ENCODE measurements around the gene CCDC102A.

CCDC102A gene

GRCh38 chr16:57522960-57523359 is 13.4 kb downstream of the CCDC102A start:
- DNase-seq (ENCODE audit: extremely low read depth in 1 of 2, low read depth in 1 of 2), result no peak

- DNase-seq (ENCODE audit: extremely low read depth in 1 of 2, low read depth in 1 of 2), result peak; percentile 53 to 70
These were observed 16.5 kb downstream of the CCDC102A start for GRCh38 chr16:57519796-57520360.

- no peak for DNase-seq (ENCODE audit: extremely low read depth in 1 of 2, low read depth in 1 of 2)
These were observed 17.4 kb downstream of the CCDC102A start for GRCh38 chr16:57518922-57519321.

- no peak for DNase-seq (ENCODE audit: extremely low read depth in 1 of 2, low read depth in 1 of 2)
These were observed 17.9 kb downstream of the CCDC102A start for GRCh38 chr16:57518520-57518919.

GRCh38 chr16:57517397-57518367 is 18.7 kb downstream of the CCDC102A start:
- DNase-seq (ENCODE audit: extremely low read depth in 1 of 2, low read depth in 1 of 2), result no peak

GRCh38 chr16:57516773-57517172 is 19.6 kb downstream of the CCDC102A start:
- no peak for DNase-seq (ENCODE audit: extremely low read depth in 1 of 2, low read depth in 1 of 2)

- no peak for DNase-seq (ENCODE audit: extremely low read depth in 1 of 2, low read depth in 1 of 2)
These were observed 20.1 kb downstream of the CCDC102A start for GRCh38 chr16:57516176-57516725.

- no peak for DNase-seq (ENCODE audit: extremely low read depth in 1 of 2, low read depth in 1 of 2)
These were observed 21.4 kb downstream of the CCDC102A start for GRCh38 chr16:57514791-57515600.

GRCh38 chr16:57514371-57514770 is 22.0 kb downstream of the CCDC102A start:
- DNase-seq (ENCODE audit: extremely low read depth in 1 of 2, low read depth in 1 of 2), result no peak

- no peak for DNase-seq (ENCODE audit: extremely low read depth in 1 of 2, low read depth in 1 of 2)
These were observed 22.8 kb downstream of the CCDC102A start for GRCh38 chr16:57513371-57514102.

- DNase-seq (ENCODE audit: extremely low read depth in 1 of 2, low read depth in 1 of 2), result no peak
These were observed 23.9 kb downstream of the CCDC102A start for GRCh38 chr16:57512296-57513001.

GRCh38 chr16:57510016-57510871 is 26.1 kb downstream of the CCDC102A start:
- no peak for DNase-seq (ENCODE audit: extremely low read depth in 1 of 2, low read depth in 1 of 2)

- DNase-seq (ENCODE audit: extremely low read depth in 1 of 2, low read depth in 1 of 2), result no peak
These were observed 27.0 kb downstream of the CCDC102A start for GRCh38 chr16:57509231-57509923.

GRCh38 chr16:57508035-57508425 is 28.3 kb downstream of the CCDC102A start:
- no peak for DNase-seq (ENCODE audit: extremely low read depth in 1 of 2, low read depth in 1 of 2)

- no peak for DNase-seq (ENCODE audit: extremely low read depth in 1 of 2, low read depth in 1 of 2)
These were observed 29.0 kb downstream of the CCDC102A start for GRCh38 chr16:57507136-57508034.

GRCh38 chr16:57505169-57505568 is 31.2 kb downstream of the CCDC102A start:
- DNase-seq (ENCODE audit: extremely low read depth in 1 of 2, low read depth in 1 of 2), result no peak

- no peak for DNase-seq (ENCODE audit: extremely low read depth in 1 of 2, low read depth in 1 of 2)
These were observed 31.9 kb downstream of the CCDC102A start for GRCh38 chr16:57504491-57504890.
